ENCODE data around the gene ATP6V1B1. TPM values are rescaled to one million over a fixed set of nuclear protein-coding genes. Genes with fewer than 3 reads are reported as not detected.
A peak's percentile ranks its signal among the peaks of the same experiment; 100 is the strongest.

Gene ATP6V1B1
- total RNA-seq, 1 donor from 2014 or later, result not detected

- intact Hi-C loops (cut with micrococcal nuclease), result no loop called here
- H3K27ac Mint-ChIP-seq, result no peak overlapping the region
- peaks cover 96% of the 10 kb centered on the region for H3K27me3 Mint-ChIP-seq
- H3K4me3 Mint-ChIP-seq, result no peak overlapping the region
- no peak for DNase-seq
- no peaks in the 10 kb centered on the region for H3K36me3 Mint-ChIP-seq (ENCODE audit: low read depth)
- H3K4me1 Mint-ChIP-seq, result peaks cover 8% of the 10 kb centered on the region
- H3K9me3 Mint-ChIP-seq, result no peaks in the 10 kb centered on the region
Measured at GRCh38 chr2:70895249-70895648, 40.5 kb upstream of the ATP6V1B1 start.

DNA sequence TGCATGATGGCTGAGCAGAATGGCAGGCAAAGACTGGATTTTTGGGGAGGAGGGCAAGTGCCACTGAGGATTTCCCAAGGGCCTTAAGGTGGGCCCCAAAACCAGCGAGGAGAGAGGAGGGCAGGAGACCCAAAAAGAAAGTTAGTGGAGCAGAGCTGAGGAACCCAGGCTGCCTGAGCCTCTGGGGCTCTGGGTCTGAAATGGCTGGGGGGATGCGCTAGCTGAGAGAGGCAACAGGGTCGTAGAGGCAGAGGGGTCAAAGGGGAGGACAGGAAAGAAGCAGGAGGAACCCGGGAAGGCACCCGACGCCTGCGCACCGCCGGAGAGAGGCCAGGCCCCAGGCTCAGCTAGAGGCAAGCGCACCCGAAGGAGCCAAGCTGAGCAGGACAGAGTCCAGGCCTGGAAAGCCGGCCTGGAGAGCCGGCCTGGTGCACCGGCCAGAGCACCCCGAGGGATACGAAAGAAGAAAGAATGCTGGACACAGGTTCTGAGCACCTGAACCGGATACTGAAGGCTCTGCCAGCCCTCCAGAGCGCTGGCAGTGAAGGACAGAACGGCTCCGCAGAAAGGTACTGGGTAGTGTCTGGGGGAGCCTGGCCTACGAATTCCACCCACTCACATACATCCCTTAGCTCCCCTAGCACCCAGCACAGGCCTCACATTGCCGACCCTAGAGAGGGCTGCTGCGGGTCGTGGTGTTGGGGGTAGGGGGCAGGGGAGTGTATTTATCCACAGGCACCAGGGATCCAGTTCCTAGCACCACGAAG, 39.5 kb upstream of the ATP6V1B1 start:
- intact Hi-C loops (cut with micrococcal nuclease), result no loop called here
- no peak for DNase-seq
- peaks cover 91% of the 10 kb centered on the region for H3K27me3 Mint-ChIP-seq
- no peak overlapping the region for H3K4me3 Mint-ChIP-seq
- peaks cover 11% of the 10 kb centered on the region for H3K4me1 Mint-ChIP-seq
- no peaks in the 10 kb centered on the region for H3K36me3 Mint-ChIP-seq (ENCODE audit: low read depth)
- no peaks in the 10 kb centered on the region for H3K9me3 Mint-ChIP-seq
- no peak overlapping the region for H3K27ac Mint-ChIP-seq

DNA sequence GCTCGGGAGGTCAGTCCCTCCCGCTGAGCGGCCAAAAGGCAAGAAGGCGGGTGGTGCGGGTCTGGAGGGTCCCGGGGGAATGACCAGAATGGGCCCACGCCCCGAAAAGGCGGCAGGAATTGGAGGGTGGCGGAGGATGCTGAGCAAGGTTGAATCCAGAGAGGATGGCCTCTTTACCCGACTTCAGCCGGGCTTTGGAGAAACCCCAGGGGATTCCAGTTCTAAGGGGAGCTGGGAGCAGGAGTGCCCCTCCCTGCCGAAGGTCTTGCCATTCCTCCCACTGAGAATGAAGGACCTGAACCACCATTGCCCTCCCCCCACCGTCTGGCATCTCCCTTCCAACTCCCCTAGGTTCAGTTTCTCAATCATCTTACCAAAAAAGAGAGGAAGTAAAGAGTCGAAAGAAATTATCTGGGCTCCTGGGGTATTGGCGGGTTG, 38.9 kb upstream of the ATP6V1B1 start:
- Mint-ChIP-seq H3K4me3 (no peak overlapping the region), H3K4me1 (peaks cover 14% of the 10 kb centered on the region), H3K9me3 (no peaks in the 10 kb centered on the region), H3K36me3 (ENCODE audit: low read depth) (no peaks in the 10 kb centered on the region), H3K27me3 (peaks cover 90% of the 10 kb centered on the region), H3K27ac (no peak overlapping the region)
- intact Hi-C loops (cut with micrococcal nuclease), result no loop called here
- no peak for DNase-seq

DNA sequence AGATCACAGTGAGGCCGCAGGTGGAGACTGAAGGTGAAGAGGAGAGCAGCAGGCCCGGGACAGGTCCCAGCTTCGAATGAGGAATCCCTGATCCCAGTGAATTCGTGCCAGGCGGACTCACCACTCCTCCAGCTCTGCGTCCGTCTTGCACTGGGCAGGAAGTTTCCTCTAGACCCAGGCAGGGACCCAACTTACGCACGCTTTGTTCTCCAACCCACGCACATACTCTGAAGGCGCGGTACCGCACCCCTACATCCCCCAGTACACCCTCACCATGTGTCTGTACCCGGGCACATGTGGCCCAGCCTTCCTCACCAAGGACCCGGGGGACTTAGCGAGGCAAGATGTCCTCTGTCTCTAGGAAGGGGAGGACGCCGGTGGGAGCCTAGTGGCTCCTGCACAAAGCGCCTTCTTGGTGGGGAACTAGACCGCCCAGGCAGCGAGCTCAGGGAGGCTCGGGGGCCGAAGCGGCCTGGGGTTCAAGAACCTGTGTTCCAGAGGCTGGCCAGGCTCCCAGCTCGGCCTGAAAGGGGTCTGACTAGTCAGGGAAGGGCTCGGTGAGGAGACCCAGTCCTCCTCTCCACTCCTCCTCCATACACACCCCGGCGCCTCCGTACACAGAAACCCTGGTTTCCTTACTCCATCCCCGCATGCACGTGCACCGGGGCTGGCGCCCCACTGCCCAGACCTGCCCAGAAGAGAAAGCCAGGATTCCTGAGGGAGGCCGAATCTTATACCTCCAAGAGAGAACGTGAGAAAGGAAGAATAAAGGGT, 38.3 kb upstream of the ATP6V1B1 start:
- intact Hi-C loops (cut with micrococcal nuclease), result no loop called here
- Mint-ChIP-seq H3K27ac (no peak overlapping the region), H3K36me3 (ENCODE audit: low read depth) (no peaks in the 10 kb centered on the region), H3K9me3 (no peaks in the 10 kb centered on the region), H3K4me3 (no peak overlapping the region), H3K27me3 (peaks cover 90% of the 10 kb centered on the region), H3K4me1 (peaks cover 14% of the 10 kb centered on the region)
- no peak for DNase-seq

DNA sequence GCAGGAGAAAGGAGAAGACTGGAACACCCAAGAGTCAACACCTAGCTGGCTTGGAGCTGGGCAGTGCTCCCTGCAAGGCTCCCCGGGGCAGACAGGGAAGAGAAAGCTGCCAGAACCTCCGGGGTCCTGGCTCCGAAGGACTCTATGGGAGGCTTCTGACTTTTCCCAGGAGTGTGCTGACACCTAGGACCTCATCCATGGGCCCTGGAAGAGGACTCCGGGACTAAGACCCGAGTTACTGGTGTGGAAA, 37.8 kb upstream of the ATP6V1B1 start:
- no peak for DNase-seq
- H3K4me1 Mint-ChIP-seq, result peaks cover 14% of the 10 kb centered on the region
- H3K36me3 Mint-ChIP-seq (ENCODE audit: low read depth), result no peaks in the 10 kb centered on the region
- H3K9me3 Mint-ChIP-seq, result no peaks in the 10 kb centered on the region
- intact Hi-C loops (cut with micrococcal nuclease), result no loop called here
- H3K27me3 Mint-ChIP-seq, result peaks cover 90% of the 10 kb centered on the region
- H3K4me3 Mint-ChIP-seq, result no peak overlapping the region
- H3K27ac Mint-ChIP-seq, result no peak overlapping the region

DNA sequence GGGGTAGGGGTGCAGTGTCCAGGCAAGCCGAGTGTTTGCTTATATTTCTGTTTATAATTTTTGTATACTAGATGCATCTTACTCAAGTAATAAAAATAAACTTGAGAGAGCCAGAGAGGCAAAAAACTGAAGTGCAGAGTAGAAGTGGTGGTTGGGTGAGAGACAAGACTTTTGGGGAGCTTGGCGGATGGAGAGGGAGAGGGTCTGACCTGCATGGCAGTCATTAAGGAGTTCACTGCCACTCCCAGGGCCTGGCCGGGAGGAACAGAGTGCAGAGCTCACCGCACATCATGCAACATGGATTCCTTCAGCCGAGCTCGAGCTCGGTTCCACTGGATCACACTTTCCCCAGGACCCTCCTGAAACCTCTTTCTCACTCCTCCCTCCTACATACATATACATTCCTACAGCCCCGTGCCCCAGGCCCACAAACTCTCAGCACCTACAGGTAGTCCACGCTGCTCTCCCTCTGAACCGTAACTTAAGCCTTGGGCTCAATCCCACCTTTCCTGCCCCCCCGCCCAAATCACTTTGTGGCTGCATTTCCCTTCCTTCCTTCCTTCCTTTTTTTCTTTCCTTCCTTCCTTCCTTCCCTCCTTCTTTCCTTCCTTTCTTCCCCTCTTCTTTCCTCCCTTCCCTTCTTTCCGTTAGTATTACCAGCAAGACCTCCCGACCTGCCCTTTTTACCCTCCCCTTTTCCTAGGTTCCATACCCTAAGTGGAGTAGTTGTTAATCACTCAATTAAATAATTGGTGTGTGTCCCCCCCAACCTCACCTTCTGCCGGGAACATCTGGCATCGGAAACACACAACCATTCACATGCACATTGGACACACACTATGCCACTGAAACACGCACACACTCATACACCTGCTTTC, 37.1 kb upstream of the ATP6V1B1 start:
- intact Hi-C loops (cut with micrococcal nuclease), result no loop called here
- Mint-ChIP-seq H3K4me3 (no peak overlapping the region), H3K4me1 (peaks cover 14% of the 10 kb centered on the region), H3K27me3 (peaks cover 91% of the 10 kb centered on the region), H3K36me3 (ENCODE audit: low read depth) (no peaks in the 10 kb centered on the region), H3K9me3 (no peaks in the 10 kb centered on the region), H3K27ac (no peak overlapping the region)
- DNase-seq, result no peak

DNA sequence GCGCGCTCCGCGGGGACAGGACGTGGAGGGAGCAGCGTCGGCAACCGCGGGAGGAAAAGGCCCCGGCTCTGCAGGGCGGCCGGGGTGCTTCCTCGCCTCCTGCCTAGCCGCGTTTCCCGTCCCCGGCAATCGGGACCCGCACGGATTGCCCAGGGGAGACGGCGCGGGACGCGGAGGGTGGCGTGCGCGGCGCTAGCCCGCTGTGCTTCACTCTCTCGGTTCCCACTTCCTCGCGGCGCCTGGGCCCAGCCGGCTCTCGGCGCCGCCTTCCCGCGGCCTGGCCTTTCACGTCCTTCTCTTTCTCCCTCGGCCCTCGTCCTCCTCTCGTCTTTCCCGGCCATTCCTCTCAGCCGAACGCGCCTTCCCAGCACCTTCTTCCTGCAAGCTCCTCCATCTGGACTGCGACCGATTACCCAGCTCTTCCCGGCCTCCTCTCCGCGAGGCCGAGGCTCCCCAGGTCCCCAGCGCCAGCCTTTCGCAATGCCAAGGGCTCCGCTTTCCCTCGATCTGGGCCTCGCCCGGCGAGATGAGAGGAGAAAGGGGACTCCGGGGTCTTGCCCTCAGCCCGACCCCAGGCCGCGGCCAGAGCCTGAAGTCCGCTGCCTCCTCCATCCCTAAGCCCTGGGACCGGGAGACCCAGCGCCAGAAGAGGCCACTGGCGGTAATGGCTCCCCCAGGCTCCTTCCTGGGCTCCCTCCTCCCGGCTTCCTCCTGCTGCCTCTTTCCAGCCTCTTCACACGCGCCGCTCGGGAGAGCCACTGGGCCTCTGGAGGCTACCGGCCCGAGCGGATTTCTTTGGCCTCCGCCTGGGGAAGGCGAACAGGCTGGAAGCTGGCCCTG, 34.3 kb upstream of the ATP6V1B1 start:
- DNase-seq, result peak; percentile 70
- Mint-ChIP-seq H3K9me3 (no peaks in the 10 kb centered on the region), H3K36me3 (ENCODE audit: low read depth) (no peaks in the 10 kb centered on the region), H3K4me3 (peak overlapping the region; percentile 73), H3K4me1 (peaks cover 14% of the 10 kb centered on the region), H3K27me3 (peaks cover 90% of the 10 kb centered on the region), H3K27ac (peak overlapping the region; percentile 77)
- intact Hi-C loops (cut with micrococcal nuclease), result no loop called here

DNA sequence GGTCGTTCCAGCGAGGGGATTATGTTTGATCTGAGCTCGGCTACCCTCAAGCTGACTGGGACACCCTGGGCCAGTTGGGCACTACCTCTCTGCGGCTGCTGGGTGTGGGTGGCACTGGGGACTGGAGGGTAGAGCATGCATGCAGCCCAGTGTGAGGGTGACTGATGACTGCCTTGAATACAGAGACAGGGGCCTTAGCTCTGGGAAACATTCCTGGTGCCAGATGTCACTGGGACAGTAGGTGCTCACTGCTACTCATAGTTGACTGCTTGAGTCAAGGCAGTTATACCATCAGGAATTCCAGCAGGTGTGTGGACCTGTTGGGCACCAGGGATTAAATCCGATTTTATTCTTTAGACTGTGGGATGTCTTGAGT, 33.6 kb upstream of the ATP6V1B1 start:
- Mint-ChIP-seq H3K4me3 (peak overlapping the region; percentile 29), H3K27me3 (peaks cover 90% of the 10 kb centered on the region), H3K4me1 (peaks cover 16% of the 10 kb centered on the region), H3K36me3 (ENCODE audit: low read depth) (no peaks in the 10 kb centered on the region), H3K9me3 (no peaks in the 10 kb centered on the region), H3K27ac (peak overlapping the region; percentile 59)
- no peak for DNase-seq
- intact Hi-C loops (cut with micrococcal nuclease), result no loop called here

DNA sequence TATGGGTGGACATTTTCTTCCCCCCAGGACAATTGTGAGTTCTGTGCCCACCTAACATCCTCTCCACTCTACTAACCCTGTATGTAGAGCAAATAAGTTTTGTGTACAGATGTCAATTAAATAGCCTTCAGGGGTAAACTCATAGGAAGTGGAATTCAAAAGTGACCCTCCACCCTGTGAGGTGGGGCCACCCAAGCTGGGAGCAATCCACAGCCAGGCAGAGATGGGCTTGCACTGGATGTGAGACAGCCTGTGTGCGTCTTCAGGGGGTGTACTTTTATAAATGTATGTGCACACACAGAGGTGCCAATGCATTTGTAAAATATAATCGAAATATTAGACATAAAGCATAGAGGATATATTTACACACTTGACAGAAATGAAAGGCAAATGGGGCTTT, 33.1 kb upstream of the ATP6V1B1 start:
- no peak overlapping the region for H3K4me3 Mint-ChIP-seq

DNA sequence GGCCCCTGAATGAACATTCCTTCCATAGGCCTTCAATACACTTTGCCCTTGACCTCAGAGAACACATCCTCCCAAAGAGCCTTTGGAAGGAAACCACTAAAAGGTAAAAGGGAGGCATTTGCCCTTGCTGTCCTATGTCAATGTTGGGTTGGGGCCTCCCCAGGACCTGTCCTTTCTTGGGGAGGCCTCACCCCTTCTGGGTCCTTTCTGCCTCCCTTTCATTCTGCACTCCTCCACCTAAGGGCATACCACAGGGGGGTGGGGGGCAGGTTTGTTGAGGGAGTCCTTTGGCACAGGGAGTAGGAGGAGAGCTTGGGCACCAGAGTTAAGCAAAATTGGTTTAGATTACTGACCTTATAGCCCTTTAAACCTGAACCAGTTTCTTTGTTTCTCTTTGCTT, 32.5 kb upstream of the ATP6V1B1 start:
- Mint-ChIP-seq H3K27ac (no peak overlapping the region), H3K4me3 (no peak overlapping the region), H3K9me3 (no peaks in the 10 kb centered on the region), H3K36me3 (ENCODE audit: low read depth) (no peaks in the 10 kb centered on the region), H3K27me3 (peaks cover 88% of the 10 kb centered on the region), H3K4me1 (peaks cover 18% of the 10 kb centered on the region)
- intact Hi-C loops (cut with micrococcal nuclease), result no loop called here
- no peak for DNase-seq

More for the DNA sequence above, 33.1 kb upstream of the ATP6V1B1 start:
- Mint-ChIP-seq H3K27ac (no peak overlapping the region), H3K4me1 (peaks cover 18% of the 10 kb centered on the region), H3K27me3 (peaks cover 90% of the 10 kb centered on the region), H3K9me3 (no peaks in the 10 kb centered on the region), H3K36me3 (ENCODE audit: low read depth) (no peaks in the 10 kb centered on the region)
- DNase-seq, result no peak
- intact Hi-C loops (cut with micrococcal nuclease), result no loop called here

GRCh38 chr2:70903641-70904340, 31.9 kb upstream of the ATP6V1B1 start:
- Mint-ChIP-seq H3K27me3 (peaks cover 88% of the 10 kb centered on the region), H3K27ac (no peak overlapping the region), H3K9me3 (no peaks in the 10 kb centered on the region), H3K36me3 (ENCODE audit: low read depth) (no peaks in the 10 kb centered on the region), H3K4me3 (no peak overlapping the region), H3K4me1 (peaks cover 16% of the 10 kb centered on the region)
- intact Hi-C loops (cut with micrococcal nuclease), result no loop called here
- DNase-seq, result no peak

DNA sequence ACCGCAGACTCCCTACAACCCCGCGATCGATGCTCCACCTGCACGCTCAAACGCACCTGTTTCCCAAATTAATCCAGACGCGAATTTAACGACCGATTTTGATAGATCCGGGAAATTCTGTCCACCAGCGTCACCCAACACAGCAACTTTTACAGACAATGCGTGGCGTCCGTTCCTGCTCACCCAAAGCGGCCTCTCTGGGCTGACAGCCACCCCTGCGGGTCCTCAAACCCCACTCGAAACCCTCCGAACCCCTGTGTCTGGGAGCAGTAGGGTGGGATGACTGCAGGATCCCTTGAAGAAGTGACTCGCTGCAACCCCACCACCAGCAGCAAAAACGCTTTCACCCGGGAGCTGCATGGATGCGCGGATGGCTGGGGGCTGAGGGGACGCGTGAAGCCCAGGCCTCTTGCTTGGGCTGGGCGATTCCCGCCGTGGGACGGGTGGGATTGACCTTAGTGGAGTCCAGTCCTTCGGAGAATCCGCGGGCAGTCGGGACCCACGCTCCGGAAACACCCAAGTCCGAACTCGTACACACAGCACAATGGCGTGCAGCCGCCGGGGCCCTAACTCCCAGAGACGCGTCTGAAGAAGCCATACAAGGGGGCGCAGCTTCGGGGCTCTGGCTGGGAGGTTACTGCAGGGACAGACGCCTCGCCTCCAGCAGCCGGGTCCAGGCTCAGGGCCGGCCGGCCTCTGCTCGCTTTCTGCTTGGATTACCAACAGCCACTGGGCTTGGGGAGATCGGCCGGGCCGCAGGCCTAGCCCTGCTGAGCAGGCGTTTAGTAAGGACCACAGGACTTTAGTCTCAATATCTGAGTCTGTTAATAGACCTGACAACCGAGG, 31.1 kb upstream of the ATP6V1B1 start:
- no peak overlapping the region for H3K4me3 Mint-ChIP-seq
- peaks cover 81% of the 10 kb centered on the region for H3K27me3 Mint-ChIP-seq
- peak; percentile 55 for DNase-seq
- no peaks in the 10 kb centered on the region for H3K36me3 Mint-ChIP-seq (ENCODE audit: low read depth)
- intact Hi-C loops (cut with micrococcal nuclease), result loop anchor here (5.0 kb wide), 2 partner anchors 117 to 1243 kb away; partner anchors contain the start of gene CYP26B1
- H3K4me1 Mint-ChIP-seq, result peaks cover 12% of the 10 kb centered on the region
- no peak overlapping the region for H3K27ac Mint-ChIP-seq
- no peaks in the 10 kb centered on the region for H3K9me3 Mint-ChIP-seq
